GM21423 (cell line): ENCODE results near the gene AFF3.
"Not testable (repeated sequence)": the region's sequence is repeated elsewhere in the genome, so short reads cannot be mapped to it uniquely, and the experiment has no call there.

ENCODE experiments used
- ATAC-seq: cut with Tn5 transposase; IDR thresholded peaks from one replicate; pipeline ENCODE4 v1.9.1; 2021; ENCODE audit warnings: mild to moderate bottlenecking, moderate library complexity; ENCODE audit not compliant: unreplicated experiment

Gene AFF3, protein sequence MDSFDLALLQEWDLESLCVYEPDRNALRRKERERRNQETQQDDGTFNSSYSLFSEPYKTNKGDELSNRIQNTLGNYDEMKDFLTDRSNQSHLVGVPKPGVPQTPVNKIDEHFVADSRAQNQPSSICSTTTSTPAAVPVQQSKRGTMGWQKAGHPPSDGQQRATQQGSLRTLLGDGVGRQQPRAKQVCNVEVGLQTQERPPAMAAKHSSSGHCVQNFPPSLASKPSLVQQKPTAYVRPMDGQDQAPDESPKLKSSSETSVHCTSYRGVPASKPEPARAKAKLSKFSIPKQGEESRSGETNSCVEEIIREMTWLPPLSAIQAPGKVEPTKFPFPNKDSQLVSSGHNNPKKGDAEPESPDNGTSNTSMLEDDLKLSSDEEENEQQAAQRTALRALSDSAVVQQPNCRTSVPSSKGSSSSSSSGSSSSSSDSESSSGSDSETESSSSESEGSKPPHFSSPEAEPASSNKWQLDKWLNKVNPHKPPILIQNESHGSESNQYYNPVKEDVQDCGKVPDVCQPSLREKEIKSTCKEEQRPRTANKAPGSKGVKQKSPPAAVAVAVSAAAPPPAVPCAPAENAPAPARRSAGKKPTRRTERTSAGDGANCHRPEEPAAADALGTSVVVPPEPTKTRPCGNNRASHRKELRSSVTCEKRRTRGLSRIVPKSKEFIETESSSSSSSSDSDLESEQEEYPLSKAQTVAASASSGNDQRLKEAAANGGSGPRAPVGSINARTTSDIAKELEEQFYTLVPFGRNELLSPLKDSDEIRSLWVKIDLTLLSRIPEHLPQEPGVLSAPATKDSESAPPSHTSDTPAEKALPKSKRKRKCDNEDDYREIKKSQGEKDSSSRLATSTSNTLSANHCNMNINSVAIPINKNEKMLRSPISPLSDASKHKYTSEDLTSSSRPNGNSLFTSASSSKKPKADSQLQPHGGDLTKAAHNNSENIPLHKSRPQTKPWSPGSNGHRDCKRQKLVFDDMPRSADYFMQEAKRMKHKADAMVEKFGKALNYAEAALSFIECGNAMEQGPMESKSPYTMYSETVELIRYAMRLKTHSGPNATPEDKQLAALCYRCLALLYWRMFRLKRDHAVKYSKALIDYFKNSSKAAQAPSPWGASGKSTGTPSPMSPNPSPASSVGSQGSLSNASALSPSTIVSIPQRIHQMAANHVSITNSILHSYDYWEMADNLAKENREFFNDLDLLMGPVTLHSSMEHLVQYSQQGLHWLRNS (N-terminal part only)

DNA sequence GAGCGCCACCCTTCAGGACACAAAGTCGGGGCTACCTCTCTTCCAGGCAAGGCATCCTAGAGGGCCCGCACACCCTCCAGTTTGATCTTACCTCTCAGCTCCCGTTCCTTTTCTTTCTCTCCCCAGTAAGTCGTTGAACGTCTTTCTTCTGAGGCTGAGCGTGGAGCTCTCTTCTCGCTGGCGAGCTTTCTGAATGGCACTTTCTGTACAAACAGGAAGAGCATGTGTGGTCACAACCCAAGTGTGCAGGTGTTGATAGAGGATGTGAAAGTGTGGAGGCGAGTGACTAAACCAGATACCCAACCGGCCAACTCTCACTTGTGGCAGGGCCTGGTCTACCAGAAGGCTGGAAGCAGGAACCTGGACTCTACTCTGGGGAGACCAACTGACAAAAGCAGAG, at the start of gene AFF3:
TSS of gene AFF3 (minus strand) at position 198 of the 400 bp plus-strand sequence. CDS start 38,136 bp downstream, outside the sequence.
- ATAC-seq, result peak; percentile 99

DNA sequence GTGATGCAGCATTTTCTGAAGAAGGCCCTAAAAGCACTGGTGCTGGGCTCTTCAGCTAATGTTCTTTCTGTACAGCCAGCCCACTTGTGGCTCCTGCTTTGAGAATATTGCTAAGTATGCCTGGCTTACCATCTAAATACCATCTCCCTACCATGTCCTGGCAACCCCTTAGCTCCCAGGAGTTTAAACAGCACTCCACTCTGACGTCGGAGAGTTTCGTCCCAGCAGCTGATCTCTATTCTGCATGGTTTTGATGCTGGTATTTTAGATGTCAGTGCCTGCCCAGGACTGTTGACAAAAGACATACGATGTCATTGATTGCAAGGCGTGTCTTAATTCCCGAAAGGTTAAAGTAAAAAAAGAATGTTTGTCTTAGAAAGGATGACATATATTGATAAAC, 47.0 kb upstream of the AFF3 start:
- ATAC-seq, result no peak

DNA sequence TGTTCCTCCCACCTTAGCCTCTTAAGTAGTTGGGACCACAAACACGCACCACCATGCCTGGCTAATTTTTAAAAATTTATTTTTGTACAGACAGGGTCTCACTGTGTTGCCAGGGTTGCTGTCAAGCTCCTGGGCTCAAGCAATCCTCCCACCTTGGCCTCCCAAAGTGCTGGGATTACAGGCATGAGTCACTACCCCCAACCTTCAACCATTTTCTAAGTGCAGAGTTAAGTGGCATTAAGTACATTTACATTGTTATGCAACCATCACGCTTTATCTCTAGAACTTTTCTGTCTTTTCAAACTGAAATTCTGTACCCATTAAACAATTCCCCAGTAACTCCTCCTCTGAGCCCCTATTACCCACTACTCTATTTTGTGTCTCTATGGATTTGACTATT, 45.9 kb upstream of the AFF3 start:
- no peak for ATAC-seq

DNA sequence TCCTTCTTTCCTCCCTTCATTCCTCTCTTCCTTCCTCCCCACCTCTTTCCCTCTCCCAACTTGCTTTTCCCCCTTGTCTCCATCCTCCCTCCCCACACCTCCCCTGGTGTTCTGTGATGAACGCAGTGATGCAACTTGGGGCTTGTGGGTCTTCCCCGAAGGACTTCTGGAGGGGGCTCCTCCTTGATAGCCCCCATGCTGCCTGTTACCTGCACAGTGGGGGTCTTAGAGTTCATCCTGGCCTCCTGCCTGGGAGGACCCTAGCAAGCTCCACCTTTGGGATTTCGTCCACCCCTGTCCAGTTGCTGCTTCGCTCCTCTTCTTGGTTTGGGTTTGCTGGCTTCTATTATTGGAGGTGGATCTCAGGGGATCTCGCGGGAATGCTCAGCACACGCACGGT, 43.7 kb upstream of the AFF3 start:
- ATAC-seq, result no peak

DNA sequence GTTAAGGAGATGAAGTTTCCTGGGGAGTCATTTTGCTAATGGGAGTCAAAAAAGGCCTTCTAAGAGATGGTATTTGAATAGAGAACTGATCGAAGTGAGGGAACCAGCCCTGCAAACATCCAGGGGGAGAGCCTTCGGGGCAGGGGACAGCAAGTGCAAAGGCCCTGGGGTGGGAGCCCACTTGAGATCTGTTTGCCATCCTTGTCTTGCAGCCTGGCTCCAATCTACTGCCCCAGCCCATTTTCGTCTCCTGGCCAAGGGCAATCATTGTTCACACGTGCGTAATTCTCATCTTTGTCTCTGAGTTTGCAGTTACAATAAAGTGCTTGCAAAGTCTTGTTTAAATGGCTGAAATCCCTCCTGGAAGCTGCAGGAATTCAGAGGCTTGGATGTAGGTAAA, 43.1 kb upstream of the AFF3 start:
- ATAC-seq, result no peak

DNA sequence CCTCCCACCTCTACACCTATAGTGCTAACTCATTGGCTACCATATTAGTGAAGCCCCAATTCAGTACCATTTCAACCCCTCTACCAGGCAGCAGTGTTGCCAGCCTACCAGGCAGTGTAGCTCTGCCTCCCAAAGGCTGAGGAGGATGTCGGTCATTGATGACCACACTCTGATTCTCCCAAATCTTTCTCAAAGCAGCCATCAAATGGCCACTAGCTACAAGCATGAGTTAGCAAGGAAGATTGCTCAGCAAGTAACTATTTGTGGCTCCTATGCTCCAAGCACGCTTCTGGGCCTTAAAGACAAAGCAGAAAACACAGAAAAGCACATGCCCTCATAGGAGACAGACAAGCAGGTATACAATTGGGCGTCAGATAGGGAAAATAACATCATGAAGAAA, 42.7 kb upstream of the AFF3 start:
- ATAC-seq, result no peak

DNA sequence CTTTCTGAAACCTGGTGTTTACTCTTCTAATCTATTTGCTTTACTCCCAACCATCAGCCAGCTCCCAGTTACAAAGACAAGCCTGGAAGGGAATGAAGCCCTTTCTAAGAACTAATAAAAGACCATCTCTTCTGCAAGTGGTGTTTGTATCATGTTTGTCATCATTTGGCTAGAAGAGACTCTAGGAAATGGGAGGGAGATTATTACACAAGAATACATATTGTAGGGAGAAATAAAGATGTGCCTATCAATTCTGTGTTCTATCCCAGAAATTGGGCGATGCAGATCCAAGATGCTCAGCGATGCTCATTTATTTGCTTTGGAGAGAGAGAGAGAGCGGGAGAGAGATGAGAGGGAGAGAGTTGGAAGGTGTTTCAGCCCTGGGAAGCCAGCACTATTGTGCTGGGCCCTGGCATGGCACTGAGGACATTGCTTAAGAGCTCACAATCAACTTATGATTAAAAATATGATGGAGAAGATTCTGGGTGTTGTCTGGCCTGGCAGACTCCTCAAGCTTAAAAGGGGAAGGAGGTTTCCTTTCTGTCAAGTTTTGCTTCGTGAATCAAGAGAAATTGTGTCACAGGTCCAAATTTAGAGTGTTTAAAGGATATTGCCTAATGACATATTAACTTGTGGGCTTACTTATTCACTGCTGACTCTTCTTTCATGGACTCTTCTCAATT, 41.8 kb upstream of the AFF3 start:
- no peak for ATAC-seq

DNA sequence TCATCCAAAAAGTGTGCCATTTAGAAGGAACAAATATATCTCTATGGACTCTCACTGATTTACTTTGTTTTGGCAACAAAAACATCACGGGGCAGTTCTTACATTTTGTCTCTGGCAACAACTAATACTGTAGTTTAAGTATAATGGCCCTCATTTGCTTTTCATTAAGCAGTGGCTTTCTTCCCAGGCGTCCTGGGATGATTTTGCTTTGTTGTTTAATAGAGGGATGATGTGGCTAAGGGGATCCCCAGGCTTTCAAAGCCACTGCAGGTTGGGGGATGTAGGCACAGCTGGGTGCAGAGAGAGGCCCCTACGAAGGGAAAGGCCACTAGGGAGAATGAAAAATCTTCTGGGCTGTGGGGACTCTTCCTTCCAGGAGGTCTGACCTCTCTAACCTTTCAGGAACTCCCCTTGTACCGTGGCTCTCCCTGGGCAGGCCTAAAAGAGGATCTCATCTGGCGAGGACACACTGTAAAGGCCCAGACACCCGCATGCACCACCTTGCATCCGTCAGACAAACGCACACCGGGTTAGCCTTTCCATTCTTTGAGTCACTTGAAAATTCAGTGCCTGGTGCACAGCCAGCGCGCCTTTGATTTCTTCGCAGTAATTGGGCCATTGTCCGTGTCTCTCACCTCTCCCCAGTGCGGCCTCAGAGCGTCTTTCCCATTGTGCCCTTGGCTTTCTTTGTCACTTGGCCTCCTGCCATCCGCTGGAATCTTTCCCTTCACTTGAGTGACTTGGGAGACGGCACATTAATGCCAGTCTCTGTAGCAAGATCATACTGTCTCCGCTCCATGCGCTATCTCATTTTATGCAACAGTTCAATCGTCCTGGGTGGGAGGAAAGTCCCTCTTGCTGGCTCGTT, 40.3 kb upstream of the AFF3 start:
- no peak for ATAC-seq

DNA sequence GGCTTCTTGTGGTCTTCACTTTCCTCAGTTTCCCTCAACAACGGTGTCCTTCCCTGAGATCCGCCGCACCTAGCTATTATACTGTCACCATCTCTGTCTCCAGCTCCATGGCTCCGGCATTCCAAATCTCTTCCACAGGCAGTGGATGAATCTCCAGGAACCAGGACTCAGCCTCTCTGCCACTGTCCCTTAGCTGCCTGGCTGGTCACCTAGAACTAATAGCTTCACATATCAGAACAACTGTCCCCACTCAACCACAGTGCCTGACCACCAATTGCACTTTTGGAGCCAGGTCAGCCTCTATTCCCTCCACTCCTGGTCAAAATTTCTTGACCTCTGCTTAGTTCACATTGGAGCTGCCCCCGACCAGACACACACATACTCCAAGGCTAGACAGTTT, 38.1 kb upstream of the AFF3 start:
- ATAC-seq, result no peak

DNA sequence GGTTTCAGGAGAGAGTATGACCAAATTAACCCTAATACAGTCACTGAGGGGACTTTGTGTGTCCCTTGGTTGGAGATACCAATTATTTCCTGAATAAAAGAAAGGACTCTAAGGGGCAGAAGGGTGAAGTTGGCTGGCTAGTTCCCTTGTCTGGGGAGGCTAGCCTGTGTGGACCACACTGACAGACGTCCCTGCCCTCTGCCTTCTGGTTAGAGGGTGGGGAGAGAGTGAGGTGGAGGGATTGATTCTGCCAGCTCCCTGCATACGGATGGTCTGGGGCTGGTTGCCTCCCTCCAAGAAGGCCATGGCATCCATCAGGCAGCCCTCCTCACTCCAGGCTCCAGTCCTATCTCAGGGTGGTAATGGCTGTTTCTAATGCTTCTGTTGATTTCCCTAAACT, 37.4 kb upstream of the AFF3 start:
- no peak for ATAC-seq

DNA sequence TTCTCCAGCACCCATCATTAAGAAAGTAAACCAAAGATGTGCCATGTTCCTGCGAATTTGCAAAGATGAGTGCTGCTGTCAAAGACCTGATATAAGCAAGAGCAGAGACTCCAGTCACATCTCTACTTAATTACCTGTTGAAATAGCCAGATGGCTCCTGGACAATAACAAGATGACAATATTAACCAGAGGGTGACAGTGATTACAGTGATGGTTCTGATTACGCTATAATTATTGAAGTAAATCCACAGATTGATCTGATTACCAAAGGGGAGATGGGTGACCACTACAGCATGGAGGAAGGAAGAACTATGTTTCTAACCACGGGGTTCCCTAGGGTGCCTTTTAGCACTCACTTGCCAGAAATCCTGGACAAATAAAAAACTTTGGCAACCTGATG, 36.5 kb upstream of the AFF3 start:
- ATAC-seq, result no peak

DNA sequence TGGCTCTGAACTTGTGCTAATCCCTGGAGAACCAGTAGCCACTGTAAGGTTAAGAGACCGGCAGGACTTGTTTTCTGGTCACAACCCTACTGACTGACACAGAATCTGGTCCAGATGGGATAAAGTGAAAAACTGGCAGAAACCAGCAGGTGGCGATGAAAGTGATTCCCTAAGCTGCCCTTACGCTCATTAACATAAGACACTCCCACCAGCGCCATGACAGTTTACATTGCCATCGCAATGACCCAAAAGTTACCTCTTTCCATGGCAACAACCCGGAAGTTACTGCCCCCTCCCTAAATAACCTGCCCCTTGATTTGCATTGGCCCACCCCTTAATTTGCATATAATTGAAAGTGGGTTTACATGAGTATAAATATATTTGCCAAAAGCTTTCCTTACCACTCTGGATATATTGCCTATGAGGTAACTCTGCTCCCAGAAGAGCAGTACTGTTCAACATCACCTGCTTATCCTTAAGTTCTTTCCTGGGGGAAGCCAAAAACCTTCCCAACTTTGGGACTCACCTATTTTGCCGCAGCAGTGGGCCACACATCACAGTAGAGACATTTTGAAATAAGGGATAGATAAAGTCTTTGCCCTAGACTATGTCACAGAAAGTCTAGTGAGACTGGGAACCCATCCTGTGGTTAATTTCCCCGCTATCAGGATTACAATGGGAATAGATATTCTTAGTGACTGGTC, 35.8 kb upstream of the AFF3 start:
- ATAC-seq, result no peak

DNA sequence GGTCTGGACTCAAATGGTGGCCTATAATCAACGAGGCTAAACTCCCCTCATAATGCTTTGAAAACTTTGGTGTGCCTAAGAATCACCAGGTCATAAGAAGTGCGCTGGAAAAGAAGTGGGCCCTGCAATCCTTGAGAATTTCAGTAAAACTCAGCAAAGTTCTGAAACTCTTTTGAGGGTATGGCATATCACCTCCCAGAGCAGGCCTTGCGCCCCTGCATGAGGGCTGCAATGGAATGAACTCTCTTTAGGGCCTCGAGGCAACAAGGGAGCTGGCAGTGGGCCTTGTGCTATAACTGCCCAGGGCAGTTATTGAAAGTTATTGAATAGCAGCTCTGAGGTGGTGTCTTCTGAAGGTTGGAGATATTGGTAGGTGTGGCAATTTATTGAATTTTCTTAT, 34.5 kb upstream of the AFF3 start:
- no peak for ATAC-seq

DNA sequence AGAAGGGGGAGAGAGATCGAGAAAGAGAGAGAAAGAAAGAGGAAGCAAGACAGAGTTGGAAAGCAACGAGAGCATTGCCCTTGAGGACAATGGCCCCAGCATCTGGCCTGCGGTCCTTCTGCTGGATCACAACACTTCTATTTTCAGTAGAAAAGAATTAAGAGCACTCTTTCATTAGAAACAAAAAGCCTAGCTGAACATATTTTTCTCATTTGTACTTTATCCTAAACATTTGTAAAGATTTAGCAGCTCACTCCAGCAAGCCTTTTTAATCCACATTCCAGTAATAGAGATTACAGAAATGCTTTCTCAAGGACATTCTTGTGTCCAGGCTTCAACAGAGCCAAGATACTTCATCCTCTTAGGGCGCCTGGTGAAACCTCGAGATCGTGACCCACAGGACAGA, 31.6 kb upstream of the AFF3 start:
- ATAC-seq, result no peak

DNA sequence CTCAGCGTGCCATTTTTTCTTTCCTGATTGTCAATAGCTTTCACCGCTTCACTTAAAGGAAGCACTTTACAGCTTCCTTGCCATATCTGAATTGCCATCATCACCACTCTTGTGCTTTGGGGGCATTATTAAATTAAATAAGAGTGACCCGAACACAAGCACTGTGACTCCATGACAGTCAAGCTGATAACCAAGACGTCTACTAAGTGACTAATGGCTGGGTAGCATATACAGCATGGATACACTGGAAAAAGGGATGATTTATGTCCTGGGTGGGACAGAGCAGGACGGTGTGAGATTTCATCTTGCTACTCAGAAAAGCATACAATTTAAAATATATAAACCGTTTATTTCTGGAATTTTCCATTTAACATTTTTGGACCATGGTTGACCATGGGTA, 24.3 kb upstream of the AFF3 start:
- no peak for ATAC-seq

DNA sequence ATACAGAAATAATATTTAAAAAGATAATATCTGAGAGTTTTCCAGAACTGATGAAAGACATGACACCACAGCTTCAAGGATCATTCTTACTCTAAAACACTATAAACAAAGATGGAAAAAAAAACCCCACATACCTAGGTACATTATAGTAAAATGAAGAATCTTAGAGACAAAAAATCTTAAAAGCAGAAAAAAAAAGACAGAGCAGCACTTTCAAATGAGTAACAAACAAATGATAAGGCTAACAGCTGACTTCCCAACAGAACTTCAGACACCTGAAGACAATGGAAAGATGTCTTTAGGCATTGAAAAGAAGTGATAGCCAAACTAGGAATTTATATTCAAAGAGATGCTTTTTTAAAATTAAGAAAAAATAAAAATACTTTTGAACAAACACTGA, 21.2 kb upstream of the AFF3 start:
- no peak for ATAC-seq

DNA sequence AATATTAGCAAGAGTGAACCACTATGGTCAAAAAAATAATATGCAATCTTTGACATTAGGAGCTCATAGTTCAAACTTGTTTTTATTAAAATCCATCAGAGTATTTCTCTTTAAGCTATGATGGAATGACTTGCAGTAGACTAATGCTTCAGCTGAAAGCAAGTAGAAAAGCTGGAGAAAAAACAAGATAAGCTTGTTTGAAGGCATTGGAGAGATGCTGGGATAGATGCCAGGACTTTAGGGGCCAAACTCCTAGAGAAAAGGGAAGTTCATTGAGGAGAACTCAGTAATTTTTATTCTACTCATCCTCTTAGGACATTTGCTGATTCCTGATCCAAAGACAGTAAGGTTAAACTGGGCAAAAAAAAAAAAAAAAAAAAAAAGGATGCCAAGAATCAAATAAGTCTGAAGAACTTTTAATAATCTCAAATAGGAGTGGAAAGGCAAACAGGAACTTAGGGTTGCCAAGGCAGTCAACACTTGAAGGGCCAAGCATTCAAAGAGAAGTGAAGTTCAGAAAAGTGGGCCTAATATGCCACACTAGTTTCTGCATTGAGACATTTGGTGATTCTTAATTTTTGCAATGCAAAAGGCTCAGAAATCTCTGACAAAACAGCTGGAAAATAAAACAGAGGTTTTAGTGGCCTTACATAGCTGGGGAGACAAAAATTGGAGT, 19.7 kb upstream of the AFF3 start:
- ATAC-seq, result no peak

DNA sequence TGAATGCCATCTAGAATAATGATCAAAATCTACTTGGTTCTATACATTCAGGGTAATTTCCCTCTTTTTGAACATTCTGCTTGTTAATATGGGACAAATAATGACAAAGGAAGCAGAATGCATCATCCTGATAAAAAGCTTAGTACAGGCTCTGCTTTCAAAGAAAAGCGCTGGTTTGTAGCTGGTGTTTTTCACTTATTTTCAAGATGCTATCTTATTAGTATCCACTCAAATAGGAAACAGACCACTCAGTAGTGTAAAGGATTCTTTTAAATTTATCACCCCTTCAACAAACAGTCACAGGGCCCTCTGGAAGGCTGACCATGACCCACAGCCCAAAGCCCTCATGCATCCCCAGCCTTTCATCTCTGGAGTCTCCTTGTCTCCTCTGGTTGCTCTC, 18.0 kb upstream of the AFF3 start:
- no peak for ATAC-seq

DNA sequence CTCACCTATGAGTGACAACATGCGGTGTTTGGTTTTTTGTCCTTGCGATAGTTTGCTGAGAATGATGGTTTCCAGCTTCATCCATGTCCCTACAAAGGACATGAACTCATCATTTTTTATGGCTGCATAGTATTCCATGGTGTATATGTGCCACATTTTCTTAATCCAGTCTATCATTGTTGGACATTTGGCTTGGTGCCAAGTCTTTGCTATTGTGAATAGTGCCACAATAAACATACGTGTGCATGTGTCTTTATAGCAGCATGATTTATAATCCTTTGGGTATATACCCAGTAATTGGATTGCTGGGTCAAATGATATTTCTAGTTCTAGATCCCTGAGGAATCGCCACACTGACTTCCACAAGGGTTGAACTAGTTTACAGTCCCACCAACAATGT, 9.4 kb upstream of the AFF3 start:
- ATAC-seq, result not testable (repeated sequence)
